A549 (cell line): ENCODE data around the gene POLR2B.

Experiments used
- BHLHE40 ChIP-seq: IDR thresholded peaks from 2 replicates; pipeline ENCODE4 v1.6.1; 2012; ENCODE audit warnings: low read depth, low read length, inconsistent platforms
- CTCF ChIP-seq: fragments of >200 bp; sonication (Bioruptor Twin); formaldehyde crosslinking; IDR thresholded peaks from 3 replicates; pipeline ENCODE4 v1.5.1; 2016
- FOSB ChIP-seq: fragments of 250-450 bp; sonication (Bioruptor Pico); IDR thresholded peaks from 2 replicates; pipeline ENCODE4 v1.5.0; 2020; ENCODE audit warnings: mild to moderate bottlenecking, moderate library complexity
- FOSL2 ChIP-seq, 2 experiments: fragments of 450-650 bp in 1 of 2; fragments of >200 bp in 1 of 2; sonication (Bioruptor Twin) in 1 of 2; formaldehyde crosslinking; IDR thresholded peaks; 2 replicates each; pipeline versions ENCODE4 v1.5.0 to v1.6.1; 2016 to 2020; ENCODE audit warnings: mild to moderate bottlenecking in 1 of 2, moderate library complexity in 1 of 2
- JUNB ChIP-seq: fragments of >200 bp; sonication (Bioruptor Twin); formaldehyde crosslinking; IDR thresholded peaks from 2 replicates; pipeline ENCODE4 v1.6.1; 2016
- MAFK ChIP-seq: fragments of 450-650 bp; IDR thresholded peaks from 2 replicates; pipeline ENCODE4 v1.6.1; 2014; ENCODE audit not compliant: partially characterized antibody
- POLR2A ChIP-seq: IDR thresholded peaks from 2 replicates; pipeline ENCODE4 v1.6.1; 2012; ENCODE audit warnings: mild to moderate bottlenecking, low read length
- REST ChIP-seq: fragments of 200-600 bp; sonication (generic); IDR thresholded peaks from 2 replicates; pipeline ENCODE4 v1.6.1; 2016; ENCODE audit warnings: antibody characterized with exemption, mild to moderate bottlenecking, moderate library complexity
- RFX5 ChIP-seq: fragments of 450-650 bp; IDR thresholded peaks from 2 replicates; pipeline ENCODE4 v1.7.1; 2014; ENCODE audit warnings: antibody characterized with exemption, mild to moderate bottlenecking, moderate library complexity
- USF2 ChIP-seq: fragments of 450-650 bp; IDR thresholded peaks from 2 replicates; pipeline ENCODE4 v1.6.1; 2014; ENCODE audit warnings: antibody characterized with exemption

- TF ChIP-seq POLR2A = no peak
- no peak for TF ChIP-seq USF2
- TF ChIP-seq BHLHE40 = no peak
- TF ChIP-seq CTCF = no peak
- no peak for TF ChIP-seq RFX5
- TF ChIP-seq FOSL2 (IDR thresholded peaks at IDR 0.05) = no peak
- no peak for TF ChIP-seq FOSL2 (CRISPR knock-in tag; IDR thresholded peaks at IDR 0.05)
- TF ChIP-seq REST = no peak
- no peak for TF ChIP-seq JUNB
- no peak for TF ChIP-seq MAFK
- TF ChIP-seq FOSB = no peak
Observed at GRCh38 chr4:57070461-57070860, 91.8 kb downstream of the POLR2B start.
